Activated CD8-positive, alpha-beta T cell treated with anti-CD3 and anti-CD28 coated beads for 36 hours (primary cell): ENCODE measurements around the gene IQCF5. TPM values are rescaled to one million over a fixed set of nuclear protein-coding genes. Genes with fewer than 3 reads are reported as not detected.

Source experiments
- ATAC-seq: fragments of 200-7000 bp; cut with Tn5 transposase; one replicate; pipeline ENCODE4 v1.10.0; 2021; ENCODE audit warnings: mild to moderate bottlenecking, moderate library complexity
- CTCF ChIA-PET: fragments of 350-600 bp; sonication (Branson Sonifier 250); formaldehyde crosslinking; loops from one replicate; lab custom pipeline; 2021; ENCODE audit warnings: antibody characterized with exemption; lab: Charles Lee
- POLR2A ChIA-PET: fragments of 350-600 bp; sonication (Branson Sonifier 250); formaldehyde crosslinking; loops from one replicate; lab custom pipeline; 2021; ENCODE audit warnings: antibody characterized with exemption; lab: Charles Lee
- DNase-seq: peaks from one replicate; pipeline ENCODE4 v3.0.0-alpha.2; 2020
- H3K27ac Mint-ChIP-seq: one replicate; pipeline ENCODE4 v1.8.0; 2021; ENCODE audit warnings: mild to moderate bottlenecking, mixed read lengths
- H3K27me3 Mint-ChIP-seq: one replicate; pipeline ENCODE4 v1.8.0; 2021; ENCODE audit warnings: mixed read lengths
- H3K36me3 Mint-ChIP-seq: one replicate; pipeline ENCODE4 v1.8.0; 2021; ENCODE audit warnings: low read depth, mixed read lengths
- H3K4me1 Mint-ChIP-seq: one replicate; pipeline ENCODE4 v1.8.0; 2021; ENCODE audit warnings: low read depth, mixed read lengths
- H3K4me3 Mint-ChIP-seq: one replicate; pipeline ENCODE4 v1.8.0; 2021; ENCODE audit warnings: mild to moderate bottlenecking, moderate library complexity, mixed read lengths
- H3K9me3 Mint-ChIP-seq: one replicate; pipeline ENCODE4 v1.8.0; 2021; ENCODE audit warnings: mixed read lengths
- intact Hi-C: fragments of 100-400 bp; cut with micrococcal nuclease; formaldehyde crosslinking; loops from one replicate; pipeline ENCODE4 v1.10.0; 2022
- total RNA-seq, 2 experiments: library from RNA; stranded (reverse); gene quantifications; one replicate each; pipeline ENCODE4 v1.2.3, GENCODE V29; 2021
- TF ChIP-seq, protein P1 (sequence below): fragments of 200-600 bp; IDR thresholded peaks from one replicate; pipeline ENCODE4 v1.8.0; 2022; ENCODE audit warnings: antibody characterized with exemption, mild to moderate bottlenecking

The IQCF5 gene
- total RNA-seq, 2 experiments from 2014 or later = not detected

DNA sequence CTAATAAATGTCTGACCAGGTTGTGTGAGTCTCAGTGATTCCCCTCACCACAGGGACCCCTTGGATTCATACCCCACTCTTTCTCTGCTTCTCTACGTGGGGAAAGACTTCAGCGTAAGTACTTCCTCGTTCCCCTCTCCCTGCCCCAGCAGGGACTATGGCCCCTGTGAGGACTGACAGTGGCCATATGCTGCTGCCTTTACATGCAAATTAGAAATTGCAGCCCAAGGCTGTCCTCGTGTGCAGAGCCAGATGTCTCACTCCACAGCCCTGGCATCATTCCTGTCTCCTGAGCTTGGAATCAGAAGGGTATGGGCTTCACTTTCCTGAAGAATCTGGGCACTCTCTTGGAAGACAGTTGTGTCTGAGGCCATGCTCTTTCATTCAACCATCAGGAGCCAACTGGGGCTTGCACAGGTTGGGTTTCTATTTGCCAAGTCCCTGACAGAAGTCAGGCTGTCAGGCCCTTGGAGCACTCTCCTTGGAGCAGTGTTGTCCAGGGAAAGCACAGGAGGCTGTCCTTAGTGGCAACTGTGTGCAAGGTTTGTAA is 44.5 kb downstream of the IQCF5 start:
- POLR2A ChIA-PET = no interaction called here
- CTCF ChIA-PET = no interaction called here
- peaks cover 12% of the 10 kb centered on the region for H3K9me3 Mint-ChIP-seq
- peaks cover 2% of the 10 kb centered on the region for H3K36me3 Mint-ChIP-seq
- ATAC-seq (no peak), DNase-seq (no peak)
- peaks cover 9% of the 10 kb centered on the region for H3K27me3 Mint-ChIP-seq
- intact Hi-C loops = no loop called here
- H3K4me1 Mint-ChIP-seq = no peaks in the 10 kb centered on the region
- TF ChIP-seq, protein P1, sequence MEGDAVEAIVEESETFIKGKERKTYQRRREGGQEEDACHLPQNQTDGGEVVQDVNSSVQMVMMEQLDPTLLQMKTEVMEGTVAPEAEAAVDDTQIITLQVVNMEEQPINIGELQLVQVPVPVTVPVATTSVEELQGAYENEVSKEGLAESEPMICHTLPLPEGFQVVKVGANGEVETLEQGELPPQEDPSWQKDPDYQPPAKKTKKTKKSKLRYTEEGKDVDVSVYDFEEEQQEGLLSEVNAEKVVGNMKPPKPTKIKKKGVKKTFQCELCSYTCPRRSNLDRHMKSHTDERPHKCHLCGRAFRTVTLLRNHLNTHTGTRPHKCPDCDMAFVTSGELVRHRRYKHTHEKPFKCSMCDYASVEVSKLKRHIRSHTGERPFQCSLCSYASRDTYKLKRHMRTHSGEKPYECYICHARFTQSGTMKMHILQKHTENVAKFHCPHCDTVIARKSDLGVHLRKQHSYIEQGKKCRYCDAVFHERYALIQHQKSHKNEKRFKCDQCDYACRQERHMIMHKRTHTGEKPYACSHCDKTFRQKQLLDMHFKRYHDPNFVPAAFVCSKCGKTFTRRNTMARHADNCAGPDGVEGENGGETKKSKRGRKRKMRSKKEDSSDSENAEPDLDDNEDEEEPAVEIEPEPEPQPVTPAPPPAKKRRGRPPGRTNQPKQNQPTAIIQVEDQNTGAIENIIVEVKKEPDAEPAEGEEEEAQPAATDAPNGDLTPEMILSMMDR = no peak
- no peak overlapping the region for H3K4me3 Mint-ChIP-seq
- H3K27ac Mint-ChIP-seq = no peak overlapping the region

DNA sequence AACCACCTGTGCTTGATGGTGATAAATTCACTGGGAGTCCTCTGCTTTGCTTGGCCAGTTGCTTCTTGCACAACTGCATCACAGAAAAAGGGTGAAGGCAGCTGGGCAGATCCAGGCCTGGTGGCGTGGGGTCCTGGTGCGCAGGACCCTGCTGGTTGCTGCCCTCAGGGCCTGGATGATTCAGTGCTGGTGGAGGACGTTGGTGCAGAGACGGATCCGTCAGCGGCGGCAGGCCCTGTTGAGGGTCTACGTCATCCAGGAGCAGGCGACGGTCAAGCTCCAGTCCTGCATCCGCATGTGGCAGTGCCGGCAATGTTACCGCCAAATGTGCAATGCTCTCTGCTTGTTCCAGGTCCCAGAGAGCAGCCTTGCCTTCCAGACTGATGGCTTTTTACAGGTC is 45.1 kb downstream of the IQCF5 start:
- Mint-ChIP-seq H3K9me3 (peaks cover 12% of the 10 kb centered on the region), H3K4me3 (no peak overlapping the region), H3K27ac (no peak overlapping the region), H3K36me3 (peaks cover 2% of the 10 kb centered on the region), H3K27me3 (peaks cover 8% of the 10 kb centered on the region), H3K4me1 (no peaks in the 10 kb centered on the region)
- ChIA-PET POLR2A (no interaction called here), CTCF (no interaction called here)
- intact Hi-C loops = no loop called here
- ATAC-seq = no peak
- DNase-seq = no peak
- TF ChIP-seq, protein P1 = no peak

DNA sequence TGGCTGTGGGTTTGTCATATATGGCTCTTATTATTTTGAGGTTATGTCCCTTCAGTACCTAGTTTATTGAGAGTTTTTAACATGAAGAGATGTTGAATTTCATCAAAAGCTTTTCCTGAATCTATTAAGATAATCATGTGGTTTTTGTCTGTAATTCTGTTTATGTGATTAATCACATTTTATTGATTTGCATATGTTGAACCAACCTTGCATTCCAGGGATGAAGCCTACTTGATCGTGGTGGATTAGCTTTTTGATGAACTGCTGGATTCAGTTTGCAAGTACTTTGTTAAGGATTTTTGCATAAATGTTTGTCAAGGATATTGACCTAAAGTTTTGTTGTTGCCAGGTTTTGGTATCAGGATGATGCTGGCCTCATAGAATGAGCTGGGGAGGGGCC is 47.1 kb downstream of the IQCF5 start:
- Mint-ChIP-seq H3K27me3 (peaks cover 4% of the 10 kb centered on the region), H3K36me3 (peaks cover 2% of the 10 kb centered on the region), H3K4me3 (no peak overlapping the region), H3K27ac (no peak overlapping the region), H3K9me3 (peaks cover 12% of the 10 kb centered on the region), H3K4me1 (peaks cover 5% of the 10 kb centered on the region)
- TF ChIP-seq, protein P1 = no peak
- DNase-seq (no peak), ATAC-seq (no peak)
- intact Hi-C loops = no loop called here
- ChIA-PET POLR2A (no interaction called here), CTCF (interaction anchor here (1.0 to 1.5 kb wide), 2 partner anchors 9 to 109 kb away, joined by 4 to 8 read pairs; no protein-coding TSS in a partner anchor)

Other genes starting within 250 kb of the IQCF5 start
- gene TEX264, start 204.3 kb downstream of the IQCF5 start, total RNA-seq = 10 to 100 TPM; 24.9 to 26.0 TPM
- gene GRM2, start 168.5 kb downstream of the IQCF5 start, total RNA-seq = under 1 TPM; 0.20 to 0.22 TPM
- gene IQCF6, start 96.4 kb downstream of the IQCF5 start, total RNA-seq = not detected
- gene IQCF2, start 14.0 kb downstream of the IQCF5 start, total RNA-seq = not detected
- not detected for gene IQCF1, start 27.8 kb upstream of the IQCF5 start, total RNA-seq
- gene RRP9, start 66.3 kb upstream of the IQCF5 start, total RNA-seq = 10 to 100 TPM; 40.0 to 40.7 TPM
- 10 to 100 TPM; 11.5 to 12.7 TPM for gene PARP3, start 66.8 kb upstream of the IQCF5 start, total RNA-seq
- gene GPR62, start 79.8 kb upstream of the IQCF5 start, total RNA-seq = not detected
- 1 to 10 TPM; 8.4 to 9.6 TPM for gene PCBP4, start 91.9 kb upstream of the IQCF5 start, total RNA-seq
- gene ABHD14B, start 98.4 kb upstream of the IQCF5 start, total RNA-seq = 10 to 100 TPM; 70.7 to 73.6 TPM
- gene ABHD14A, start 99.5 kb upstream of the IQCF5 start, total RNA-seq = 1 to 10 TPM; 8.9 to 9.5 TPM
- gene ACY1, start 107.9 kb upstream of the IQCF5 start, total RNA-seq = 10 to 100 TPM; 61.8 to 64.5 TPM
- 1,000 to 10,000 TPM; 2,039 to 2,045 TPM for gene RPL29, start 120.3 kb upstream of the IQCF5 start, total RNA-seq
- 10 to 100 TPM; 19.6 to 21.6 TPM for gene DUSP7, start 181.0 kb upstream of the IQCF5 start, total RNA-seq